Central memory CD4-positive, alpha-beta T cell (primary cell): Measurements from ENCODE around the gene DYNC1I1.

ENCODE experiments used
- DNase-seq: peaks from one replicate; pipeline ENCODE4 v3.0.0; 2022

DYNC1I1 gene

DNA sequence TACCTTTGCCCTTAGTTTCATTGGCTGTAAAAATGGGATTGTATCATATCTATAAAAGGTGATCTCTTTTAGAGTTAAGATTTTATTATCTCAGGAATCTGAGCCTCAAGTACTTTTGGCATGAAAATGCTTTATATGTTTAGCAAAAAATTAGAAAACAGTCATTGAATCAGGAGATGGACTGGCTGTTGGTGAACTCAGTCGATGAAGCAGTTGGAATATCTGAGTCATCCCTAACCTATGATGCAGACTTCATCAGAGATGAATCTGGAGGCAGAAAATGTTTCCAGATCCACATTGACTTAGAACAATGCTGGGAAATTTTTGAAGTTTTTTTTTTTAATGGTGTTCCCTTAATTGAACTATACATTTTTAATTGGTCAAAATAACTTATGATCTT lies 321.1 kb downstream of the DYNC1I1 start:
- no peak for DNase-seq

DNA sequence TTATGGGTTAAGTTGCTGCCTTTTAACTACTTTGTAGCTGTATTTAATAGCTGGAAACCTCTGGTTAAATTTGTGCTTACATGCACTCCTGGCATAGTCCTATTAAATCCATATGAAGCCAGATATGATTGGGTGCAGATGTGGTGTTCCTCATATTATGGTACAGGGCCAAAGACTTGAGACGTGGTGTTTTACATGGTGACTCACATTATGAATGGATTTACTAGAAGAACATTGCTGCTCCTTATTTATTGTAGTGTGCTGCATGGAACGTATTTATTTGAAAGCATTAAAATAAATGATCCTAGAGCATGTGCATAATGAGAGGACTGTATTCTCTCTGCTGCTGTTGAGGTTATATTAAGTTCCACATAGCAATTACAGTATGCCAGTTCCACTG lies 325.5 kb downstream of the DYNC1I1 start:
- DNase-seq, result no peak

DNA sequence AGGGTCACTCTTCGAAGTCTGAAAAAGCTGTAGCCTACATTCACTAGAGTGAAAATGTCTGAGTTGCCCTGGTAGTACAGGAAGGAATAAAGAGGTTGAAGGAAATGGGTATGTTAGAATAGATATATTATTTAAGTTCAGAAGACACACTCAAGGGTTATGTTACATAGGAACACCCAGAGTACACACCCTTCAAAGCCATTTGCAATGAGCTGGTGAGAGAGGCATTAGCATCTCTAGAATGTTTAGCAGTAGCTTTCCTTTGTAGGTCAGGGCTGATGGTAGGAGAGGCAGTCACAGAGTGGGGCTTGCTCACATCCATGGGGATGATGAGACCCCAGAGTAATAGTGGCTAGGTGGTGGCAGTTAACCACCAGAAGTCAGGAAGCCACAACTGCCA lies 328.4 kb downstream of the DYNC1I1 start:
- DNase-seq, result no peak

DNA sequence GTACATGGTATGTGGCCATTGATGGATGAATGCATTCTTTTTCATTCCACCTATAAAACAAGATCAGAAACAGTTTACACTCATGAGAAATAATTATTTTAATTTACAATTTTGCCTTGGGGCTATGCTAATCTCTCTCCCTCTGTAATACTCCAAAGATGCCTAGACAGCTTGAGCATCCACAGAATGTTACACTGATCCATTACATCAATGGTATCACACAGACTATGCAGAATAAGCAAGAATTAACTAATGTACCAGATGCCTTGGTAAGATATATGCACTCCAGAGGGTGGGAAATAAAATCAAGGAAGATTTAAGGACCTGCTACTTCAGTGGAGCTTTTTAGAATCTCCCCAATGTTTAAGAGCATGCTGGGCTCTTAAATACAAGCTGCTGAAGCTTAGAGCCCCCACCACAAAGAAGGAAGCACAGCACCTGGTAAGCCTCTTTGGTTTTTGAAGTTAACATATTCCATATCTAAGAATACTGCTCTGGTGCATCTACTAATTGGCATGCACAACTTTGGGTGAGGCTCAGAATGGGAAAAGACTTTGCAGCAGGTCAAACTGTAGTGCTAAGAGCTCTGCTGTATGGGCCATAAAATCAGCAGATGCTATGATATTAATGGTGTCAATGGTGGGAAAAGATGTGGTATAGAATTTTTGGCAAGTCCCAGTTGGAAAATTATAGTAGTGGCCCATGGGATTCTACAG lies 329.9 kb downstream of the DYNC1I1 start:
- no peak for DNase-seq

DNA sequence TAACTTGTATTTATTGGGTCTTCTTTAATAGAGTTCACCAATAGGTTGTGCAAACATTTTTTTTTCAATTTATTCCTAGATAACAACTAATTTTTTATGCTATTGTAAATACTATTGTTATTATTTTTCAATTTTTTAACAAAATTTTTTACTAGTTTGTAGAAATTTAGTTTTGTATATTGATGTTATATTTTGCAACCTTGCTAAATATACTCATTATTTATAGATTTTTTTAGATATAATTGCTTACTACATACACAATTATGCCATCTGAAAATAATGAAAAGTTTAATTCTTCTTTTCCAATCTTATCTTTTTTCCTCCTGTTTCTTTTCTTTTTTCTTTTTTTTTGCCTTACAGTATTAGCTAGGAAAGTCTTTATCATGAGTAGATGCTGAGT lies 332.6 kb downstream of the DYNC1I1 start:
- DNase-seq, result no peak

DNA sequence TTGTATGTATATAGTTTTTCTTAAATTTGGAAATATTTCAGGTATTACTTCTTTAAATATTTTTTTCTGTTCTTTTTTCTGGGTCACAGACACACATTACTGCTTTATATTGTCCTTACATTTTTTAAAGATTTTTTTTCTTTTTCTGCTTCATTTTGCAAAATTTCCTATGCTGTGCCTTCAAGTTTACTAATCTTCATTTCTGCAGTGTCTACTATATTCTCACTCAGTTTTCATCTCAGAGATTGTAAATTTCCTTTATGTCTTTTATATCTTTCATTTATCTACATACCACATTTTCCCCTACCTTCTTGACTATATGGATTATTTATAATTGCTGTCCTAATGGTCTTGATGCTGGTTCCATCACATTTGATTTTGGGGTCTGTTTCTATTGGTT lies 339.1 kb downstream of the DYNC1I1 start:
- DNase-seq, result no peak

DNA sequence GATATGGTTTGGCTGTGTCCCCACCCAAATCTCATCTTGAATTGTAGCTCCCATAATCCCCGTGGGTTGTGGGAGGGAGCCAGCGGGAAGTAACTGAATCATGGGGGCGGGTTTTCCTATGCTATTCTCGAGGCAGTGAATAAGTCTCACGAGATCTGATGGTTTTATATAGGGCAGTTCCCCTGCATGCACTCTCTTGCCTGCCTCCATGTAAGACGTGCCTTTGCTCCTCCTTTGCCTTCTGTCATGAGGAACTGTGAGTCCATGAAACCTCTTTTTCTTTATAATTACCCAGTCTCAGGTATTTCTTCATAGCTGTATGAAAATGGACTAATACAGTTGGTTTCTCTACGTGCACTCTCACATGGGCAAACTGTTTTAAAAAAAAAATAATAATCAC lies 341.8 kb downstream of the DYNC1I1 start:
- no peak for DNase-seq

DNA sequence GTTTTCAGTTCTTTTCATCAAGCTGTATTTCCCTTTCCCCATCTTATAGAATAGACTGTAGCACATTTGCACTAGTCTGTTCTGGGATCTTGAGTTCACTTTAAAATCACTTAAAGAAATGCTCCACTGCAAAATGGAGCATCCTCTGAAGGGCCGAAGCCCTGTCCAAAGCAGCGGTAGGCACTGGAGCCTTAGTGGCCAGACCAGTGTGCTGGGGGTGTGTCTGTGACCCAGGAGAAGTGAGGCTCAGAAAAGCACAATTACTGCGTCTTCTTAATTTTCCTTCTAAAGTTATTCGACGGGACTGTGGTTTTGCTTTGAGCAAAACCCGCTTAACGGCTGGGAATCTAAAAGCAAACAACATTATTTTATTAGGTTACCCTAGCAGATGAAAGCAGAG lies 343.8 kb downstream of the DYNC1I1 start:
- no peak for DNase-seq

DNA sequence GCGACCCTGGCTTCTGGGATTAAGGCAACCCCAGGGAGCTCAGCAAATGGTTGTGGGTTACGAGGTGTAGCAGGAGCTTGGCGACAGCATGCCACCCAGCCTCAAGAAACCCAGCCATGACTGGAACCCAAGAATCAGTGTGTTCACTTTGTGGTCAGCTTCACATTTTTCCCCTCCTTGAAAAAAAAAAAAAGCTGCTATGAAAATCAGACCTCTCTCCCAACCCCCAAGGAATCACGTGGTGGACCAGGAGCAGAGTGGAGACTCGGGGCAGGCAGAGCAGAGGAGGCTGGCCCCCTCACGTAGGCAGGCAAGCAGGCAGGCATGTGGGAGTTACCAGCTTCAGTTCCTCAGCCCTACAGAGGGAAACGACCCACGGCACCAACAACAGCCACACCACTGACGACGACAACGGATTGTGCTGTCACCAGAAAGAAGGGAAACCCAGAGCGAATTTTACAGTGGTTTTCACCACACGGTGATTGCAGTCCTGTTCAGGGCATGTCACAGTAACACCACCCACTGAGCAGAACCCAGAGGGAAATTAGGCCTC lies 346.2 kb downstream of the DYNC1I1 start:
- no peak for DNase-seq

DNA sequence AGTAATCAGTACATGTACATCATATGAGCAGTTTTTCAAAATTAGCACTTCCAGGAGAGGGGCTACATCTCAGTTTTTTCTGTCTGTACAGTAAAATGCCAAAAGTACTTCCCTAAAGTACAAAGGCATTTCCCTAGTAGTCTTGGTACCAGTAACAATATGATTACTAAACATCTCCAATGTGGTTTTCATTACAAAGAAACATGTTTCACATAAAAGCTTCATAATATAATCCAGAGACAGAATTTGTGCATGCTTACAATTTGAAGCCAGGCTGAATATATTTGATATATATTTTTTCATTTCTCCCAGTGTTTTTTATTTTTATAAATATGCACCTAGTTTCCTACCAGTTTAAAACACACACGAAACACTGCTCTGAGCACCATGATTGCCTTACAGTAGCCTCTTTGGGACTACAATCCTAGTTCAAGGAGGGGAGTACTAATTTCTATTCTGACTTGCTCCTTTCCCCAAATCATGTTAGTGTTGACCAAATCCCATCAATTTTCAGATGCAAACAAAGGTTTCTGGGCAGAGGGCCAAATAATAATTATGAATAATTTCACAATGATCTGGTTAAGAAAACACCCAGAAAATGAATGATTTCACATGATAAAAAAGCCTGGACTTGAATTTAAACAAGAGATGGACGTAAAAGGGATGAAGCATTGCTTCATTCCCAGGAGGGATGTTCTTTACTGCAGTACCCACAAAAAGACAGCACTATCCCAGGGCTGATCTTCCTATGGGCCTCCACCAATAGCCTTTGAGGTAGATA lies 348.3 kb downstream of the DYNC1I1 start:
- DNase-seq, result no peak

DNA sequence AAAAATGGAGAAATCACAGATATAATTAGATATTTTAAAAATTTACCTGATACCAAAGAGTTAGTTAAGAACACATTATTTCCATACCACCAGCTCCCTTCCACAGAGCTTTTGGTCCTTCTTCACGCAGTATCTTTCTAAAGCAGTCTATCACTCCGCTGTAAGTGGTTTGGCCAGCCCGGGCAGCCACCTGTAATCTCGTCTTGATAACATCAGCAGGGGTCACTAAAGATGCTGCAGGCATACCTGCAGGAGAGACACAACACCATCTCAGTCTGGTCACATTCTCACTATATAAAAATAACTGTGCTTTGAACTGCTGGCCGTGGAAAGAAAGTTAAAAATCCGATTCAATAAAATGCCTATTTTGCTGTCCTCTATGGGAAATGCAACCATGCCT lies 349.4 kb downstream of the DYNC1I1 start:
- no peak for DNase-seq

DNA sequence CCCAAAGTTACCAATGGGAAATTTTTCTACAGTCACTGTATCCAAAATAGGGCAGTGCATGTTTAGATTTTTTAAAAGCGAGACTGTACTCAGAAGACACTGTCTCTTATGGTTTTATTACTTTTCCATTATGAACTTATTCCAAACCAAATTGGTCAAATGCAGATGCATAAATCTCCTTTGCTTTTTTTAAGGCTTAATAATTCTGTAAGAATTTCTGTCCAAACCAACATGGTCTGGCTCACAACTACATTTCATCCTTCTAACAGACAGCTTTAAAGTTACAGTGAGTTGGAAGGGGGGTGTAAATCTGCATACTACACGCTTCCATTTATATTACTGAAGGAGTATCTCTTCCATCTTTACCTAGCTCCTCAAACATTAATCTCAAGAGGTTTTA lies 350.4 kb downstream of the DYNC1I1 start:
- DNase-seq, result no peak

DNA sequence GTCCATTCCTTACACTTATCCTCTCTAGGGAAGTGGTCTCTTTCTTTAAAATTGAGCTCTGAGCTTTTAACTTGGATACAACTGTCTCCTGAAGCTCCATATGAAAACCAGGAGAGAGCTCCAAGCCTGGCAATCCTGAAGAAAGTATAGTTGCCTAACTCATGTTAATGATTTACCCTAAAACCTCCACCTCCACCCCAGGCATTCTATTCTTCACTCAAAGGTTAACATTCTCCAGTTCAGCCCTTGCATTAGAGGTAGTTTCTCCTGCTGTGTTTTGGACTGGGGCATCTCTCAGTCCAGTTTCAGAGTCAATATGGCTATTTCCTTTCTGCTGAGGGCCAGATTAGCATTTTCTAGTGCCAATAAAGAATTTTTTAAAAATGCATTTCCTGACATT lies 354.0 kb downstream of the DYNC1I1 start:
- DNase-seq, result no peak

DNA sequence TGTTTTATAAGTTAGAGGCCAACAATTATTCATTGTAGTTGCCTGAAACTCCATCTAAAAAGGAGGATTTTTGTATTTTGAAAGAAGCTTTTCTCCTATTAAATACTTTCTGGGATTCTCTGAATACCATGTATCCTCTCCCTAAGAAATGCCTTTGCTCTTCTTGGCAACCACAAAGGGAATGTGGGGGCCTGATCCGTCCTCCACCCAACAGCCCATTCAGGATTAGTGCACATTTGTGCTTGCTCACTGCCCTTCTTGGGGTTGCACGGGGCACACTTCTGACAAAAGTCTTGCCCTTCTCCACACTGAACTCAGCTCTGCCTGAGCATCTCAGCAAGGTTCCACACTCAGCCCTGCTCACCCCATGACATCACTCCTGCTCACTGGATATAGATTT lies 355.4 kb downstream of the DYNC1I1 start:
- no peak for DNase-seq

DNA sequence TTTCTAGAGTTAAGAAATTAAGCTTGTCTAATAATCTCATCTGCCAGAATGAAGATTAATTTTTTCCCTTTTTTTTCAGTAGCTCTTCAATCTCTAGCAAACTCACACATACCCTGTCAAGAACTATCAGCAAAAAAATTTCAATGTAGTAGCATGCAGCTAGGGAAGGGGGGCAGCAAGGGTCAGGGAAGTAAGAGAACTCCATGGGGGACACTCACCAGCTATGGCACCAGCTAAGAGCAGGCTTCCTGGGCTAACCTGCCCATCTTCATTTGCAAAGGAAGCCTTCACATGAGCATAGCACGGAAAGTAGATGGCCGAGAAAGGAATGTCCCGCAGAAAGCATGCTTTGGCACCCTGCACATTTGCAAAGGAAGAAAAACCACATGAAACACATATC lies 359.2 kb downstream of the DYNC1I1 start:
- no peak for DNase-seq

DNA sequence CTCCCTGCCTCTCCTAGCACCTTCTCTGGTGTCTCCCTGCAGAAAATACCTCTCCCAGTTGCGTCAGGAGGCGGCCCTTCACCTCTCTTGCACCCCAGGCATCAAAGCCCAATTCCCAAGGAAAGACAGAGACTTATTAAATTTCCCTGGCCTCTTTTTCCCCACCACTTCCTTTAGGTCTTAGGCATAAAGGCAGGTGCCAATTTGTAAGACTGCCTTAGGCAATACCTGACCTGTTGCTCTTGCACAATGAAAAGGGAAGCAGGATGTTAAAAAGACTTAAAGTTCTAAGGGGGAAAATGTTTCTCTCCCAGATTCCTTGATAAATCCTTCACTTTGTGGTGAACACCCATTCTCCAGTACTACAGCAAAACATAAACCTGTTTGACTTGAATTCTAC lies 362.9 kb downstream of the DYNC1I1 start:
- no peak for DNase-seq

DNA sequence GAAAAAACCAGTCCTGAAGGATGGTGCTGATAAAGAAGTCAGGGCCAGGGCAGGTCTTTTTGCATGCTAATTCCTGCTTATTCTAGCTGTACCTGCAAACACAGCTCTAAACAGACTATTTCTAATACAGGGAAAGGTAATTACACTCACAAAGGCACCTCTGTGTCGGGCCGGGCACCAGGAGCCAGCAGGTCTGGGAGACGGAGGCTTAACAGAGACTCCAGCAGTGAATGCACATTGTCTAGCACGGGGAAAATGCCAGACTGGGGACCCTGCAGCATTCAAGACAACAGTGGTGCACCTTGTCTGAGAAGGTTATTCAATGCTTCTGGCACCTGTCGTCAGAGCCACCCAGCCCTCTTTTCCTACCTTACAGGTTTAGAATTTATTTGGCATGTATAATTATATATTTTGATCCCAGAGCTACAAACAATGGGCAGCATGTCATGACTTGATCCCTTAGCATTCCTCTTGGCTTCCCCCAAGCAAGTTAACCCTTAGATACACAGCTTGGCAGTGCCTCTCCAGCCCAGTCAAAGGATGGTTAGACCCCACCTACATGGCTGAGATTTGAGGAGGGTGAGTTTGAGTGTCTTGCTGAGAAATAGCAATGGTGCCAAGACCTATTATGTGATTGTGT lies 364.4 kb downstream of the DYNC1I1 start:
- DNase-seq, result no peak

DNA sequence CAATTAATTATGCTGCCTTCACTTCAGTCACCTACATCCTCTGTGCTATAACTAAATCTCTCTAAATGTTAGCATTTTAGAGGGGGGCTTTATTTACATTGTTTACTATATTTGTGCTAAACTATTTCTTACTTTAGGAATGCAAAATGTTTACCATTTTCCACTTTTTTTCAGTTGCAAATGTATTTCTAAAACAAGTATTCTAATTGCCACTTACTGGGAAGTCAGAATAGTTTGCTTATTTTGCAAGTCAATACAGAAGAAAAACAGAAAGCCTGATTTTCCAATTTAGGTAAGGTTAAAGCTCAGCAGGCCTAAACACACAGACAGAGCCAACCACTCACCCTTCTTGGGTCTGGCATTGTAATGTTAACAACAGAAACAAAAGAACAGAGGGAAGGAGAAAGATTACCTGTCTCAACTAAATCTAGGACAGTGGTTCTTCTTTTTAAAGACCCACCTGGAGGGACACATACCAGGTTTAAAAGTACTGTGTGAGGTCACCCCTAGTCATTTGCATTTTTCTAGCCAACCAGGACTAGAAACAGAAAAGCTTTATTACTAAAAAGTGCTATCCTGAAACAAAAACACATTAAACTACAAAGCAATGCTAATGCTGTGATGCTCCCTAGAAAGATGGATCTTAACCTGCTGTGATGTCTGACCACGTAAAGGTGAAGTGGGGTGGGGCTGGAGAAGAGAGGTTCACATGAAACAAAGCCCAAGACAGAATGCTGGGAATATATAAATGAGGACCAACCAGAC lies 371.3 kb downstream of the DYNC1I1 start:
- DNase-seq, result no peak

DNA sequence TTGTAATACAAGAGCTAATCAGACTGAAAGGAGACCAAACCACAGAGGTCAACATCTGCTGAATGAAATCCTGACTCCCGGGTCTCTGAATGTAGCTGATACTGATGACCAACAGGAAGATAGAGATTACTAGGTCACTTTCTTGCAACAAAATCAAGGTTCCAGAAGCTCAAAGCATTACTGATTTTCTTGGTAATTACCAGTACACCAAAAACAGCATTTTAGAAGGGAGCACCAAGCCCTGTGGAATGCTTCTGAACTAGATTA lies 371.8 kb downstream of the DYNC1I1 start:
- no peak for DNase-seq
